HCT116 (cell line): ENCODE measurements around the gene DUOXA1. TPM values are rescaled to one million over a fixed set of nuclear protein-coding genes. Genes with fewer than 3 reads are reported as not detected.

Experiments
- ATAC-seq: fragments of 200-7000 bp; cut with Tn5 transposase; 2 replicates; pipeline ENCODE4 v1.9.1; 2020; ENCODE audit warnings: mild to moderate bottlenecking, moderate library complexity
- BruUV-seq: library from RNA; stranded (reverse); fragments of 400-500 nt; replicated peaks from 2 replicates; lab custom pipeline; 2021; lab: Mats Ljungman, UMichigan
- CTCF ChIA-PET: fragments of 300-600 bp; sonication (Branson Sonifier 250); formaldehyde crosslinking; loops from one replicate; lab custom pipeline; 2021; ENCODE audit warnings: antibody characterized with exemption; lab: Charles Lee
- POLR2A ChIA-PET: fragments of 300-600, 350-600 bp; sonication (Branson Sonifier 250); formaldehyde crosslinking; loops from one replicate; lab custom pipeline; 2021; ENCODE audit warnings: antibody characterized with exemption; lab: Charles Lee
- RAD21 ChIA-PET, 2 experiments: fragments of 300-600 bp; sonication (Branson Sonifier 250); formaldehyde crosslinking; loops; one replicate each; lab custom pipeline; 2023; ENCODE audit warnings: low total read pairs in 2 of 2; ENCODE audit not compliant: uncharacterized antibody in 2 of 2, unreplicated experiment in 2 of 2, low non-redundant PET in 1 of 2; lab: Charles Lee
- DNase-seq: peaks from one replicate; pipeline ENCODE4 v3.0.0-alpha.2; 2010; ENCODE audit warnings: low read depth, low spot score
- H2AFZ ChIP-seq: fragments of 200-600 bp; shearing (Covaris generic), sonication (generic); 2 replicates; pipeline ENCODE4 v1.6.1; 2017; ENCODE audit warnings: low read depth, mixed run types, mixed read lengths, antibody characterized with exemption, low read length; ENCODE audit not compliant: poor library complexity, severe bottlenecking
- H3K27ac ChIP-seq: 2 replicates; pipeline ENCODE4 v1.5.1; 2012; ENCODE audit warnings: low read depth, low read length
- H3K27me3 ChIP-seq: fragments of 200-600 bp; sonication (generic); 2 replicates; pipeline ENCODE4 v1.6.1; 2016; ENCODE audit warnings: mixed run types, low read length, mixed read lengths; ENCODE audit not compliant: insufficient read depth
- H3K36me3 ChIP-seq, 2 experiments: fragments of 200-500 bp in 1 of 2; fragments of 200-600 bp in 1 of 2; sonication (Bioruptor generic) in 1 of 2; sonication (generic) in 1 of 2; 2 replicates each; pipeline versions ENCODE4 v1.5.1 to v1.6.1; 2014 to 2016; ENCODE audit warnings: low read length in 2 of 2, inconsistent platforms in 1 of 2, mixed read lengths in 1 of 2, mixed run types in 1 of 2; ENCODE audit not compliant: insufficient read depth in 2 of 2, control insufficient read depth in 1 of 2
- H3K4me1 ChIP-seq, 2 experiments: fragments of 200-600 bp in 1 of 2; sonication (generic) in 1 of 2; 2 replicates each; pipeline versions ENCODE4 v1.5.1 to v1.6.1; 2012 to 2017; ENCODE audit warnings: low read length in 2 of 2, inconsistent platforms in 1 of 2, mild to moderate bottlenecking in 1 of 2, mixed read lengths in 1 of 2, mixed run types in 1 of 2, moderate library complexity in 1 of 2; ENCODE audit not compliant: insufficient read depth in 2 of 2, control insufficient read depth in 1 of 2
- H3K4me2 ChIP-seq: fragments of 200-600 bp; sonication (generic); 2 replicates; pipeline ENCODE4 v1.6.1; 2017; ENCODE audit warnings: mixed run types, low read length, mixed read lengths
- H3K4me3 ChIP-seq, 2 experiments: fragments of 200-600 bp in 1 of 2; sonication (generic) in 1 of 2; replicated peaks in 1 of 2; 2 replicates each; pipeline ENCODE4 v1.5.1; 2011 to 2016; ENCODE audit warnings: low read length in 2 of 2, control low read depth in 1 of 2, low read depth in 1 of 2, mild to moderate bottlenecking in 1 of 2, mixed read lengths in 1 of 2, mixed run types in 1 of 2
- H3K79me2 ChIP-seq: fragments of 200-600 bp; sonication (generic); 2 replicates; pipeline ENCODE4 v1.6.1; 2017; ENCODE audit warnings: mild to moderate bottlenecking, mixed run types, low read length, moderate library complexity, mixed read lengths; ENCODE audit not compliant: insufficient read depth
- H3K9ac ChIP-seq: fragments of 200-600 bp; sonication (generic); 2 replicates; pipeline ENCODE4 v1.6.1; 2016; ENCODE audit warnings: low read length, mixed read lengths
- H3K9me2 ChIP-seq: fragments of 200-600 bp; sonication (generic), shearing (Covaris generic); 2 replicates; pipeline ENCODE4 v1.6.1; 2017; ENCODE audit warnings: mixed run types, mild to moderate bottlenecking, moderate library complexity; ENCODE audit not compliant: insufficient read depth
- H3K9me3 ChIP-seq, 2 experiments: fragments of 200-500 bp in 1 of 2; fragments of 200-600 bp in 1 of 2; sonication (Bioruptor generic) in 1 of 2; sonication (generic) in 1 of 2; 2 replicates each; pipeline ENCODE4 v1.6.1; 2014 to 2017; ENCODE audit warnings: low read length in 2 of 2, mixed read lengths in 2 of 2, inconsistent platforms in 1 of 2, low read depth in 1 of 2, mild to moderate bottlenecking in 1 of 2, mixed run types in 1 of 2, moderate library complexity in 1 of 2; ENCODE audit not compliant: control insufficient read depth in 1 of 2, insufficient read depth in 1 of 2
- H4K20me1 ChIP-seq: fragments of 200-600 bp; sonication (generic), shearing (Covaris generic); 2 replicates; pipeline ENCODE4 v1.6.1; 2017; ENCODE audit warnings: mixed run types, mild to moderate bottlenecking, moderate library complexity; ENCODE audit not compliant: insufficient read depth
- POLR2AphosphoS5 ChIP-seq: IDR thresholded peaks from 2 replicates; pipeline ENCODE4 v1.6.1; 2011; ENCODE audit warnings: mild to moderate bottlenecking, low read depth, low read length, moderate library complexity
- SIN3A ChIP-seq: IDR thresholded peaks from 2 replicates; pipeline ENCODE4 v1.6.1; 2012; ENCODE audit warnings: low read depth
- TCF7L2 ChIP-seq: IDR thresholded peaks from 2 replicates; pipeline ENCODE4 v1.7.0; 2011; ENCODE audit warnings: borderline replicate concordance, inconsistent platforms; ENCODE audit not compliant: insufficient read depth, insufficient read length; ENCODE audit errors: extremely low read depth
- YY1 ChIP-seq: IDR thresholded peaks from 2 replicates; pipeline ENCODE4 v1.6.1; 2011; ENCODE audit warnings: low read length, low read depth, moderate library complexity, mild to moderate bottlenecking; ENCODE audit not compliant: insufficient replicate concordance; ENCODE audit errors: extremely low read depth
- ZFX ChIP-seq: fragments of 450-650 bp; IDR thresholded peaks from 2 replicates; pipeline ENCODE4 v1.6.1; 2017
- ZNF274 ChIP-seq: fragments of 200-500 bp; sonication (Bioruptor generic); IDR thresholded peaks from 2 replicates; pipeline ENCODE4 v1.6.1; 2014; ENCODE audit warnings: mild to moderate bottlenecking, low read depth, low read length, inconsistent platforms
- intact Hi-C: fragments of 100-400 bp; cut with micrococcal nuclease; formaldehyde crosslinking; loops from 2 replicates; pipeline ENCODE4 v1.10.0; 2022
- total RNA-seq: library from RNA; stranded (reverse); gene quantifications from one replicate; pipeline ENCODE4 v1.2.1, GENCODE V29; 2021; ENCODE audit not compliant: unreplicated experiment
- TF ChIP-seq, protein P1 (sequence below), 3 experiments: fragments of 200-600 bp in 1 of 3; sonication (generic) in 1 of 3; IDR thresholded peaks in 2 of 3; conservative IDR thresholded peaks in 1 of 3; 2 replicates each; pipeline ENCODE4 v1.5.1; 2012 to 2017; ENCODE audit warnings: low read depth in 2 of 3, low read length in 2 of 3, antibody characterized with exemption in 1 of 3, borderline replicate concordance in 1 of 3, control low read depth in 1 of 3, mild to moderate bottlenecking in 1 of 3, mixed read lengths in 1 of 3, mixed run types in 1 of 3, moderate library complexity in 1 of 3; ENCODE audit not compliant: insufficient read depth in 1 of 3

Gene DUOXA1
- total RNA-seq, 1 experiment from 2014 or later, result 2.3 TPM

DNA sequence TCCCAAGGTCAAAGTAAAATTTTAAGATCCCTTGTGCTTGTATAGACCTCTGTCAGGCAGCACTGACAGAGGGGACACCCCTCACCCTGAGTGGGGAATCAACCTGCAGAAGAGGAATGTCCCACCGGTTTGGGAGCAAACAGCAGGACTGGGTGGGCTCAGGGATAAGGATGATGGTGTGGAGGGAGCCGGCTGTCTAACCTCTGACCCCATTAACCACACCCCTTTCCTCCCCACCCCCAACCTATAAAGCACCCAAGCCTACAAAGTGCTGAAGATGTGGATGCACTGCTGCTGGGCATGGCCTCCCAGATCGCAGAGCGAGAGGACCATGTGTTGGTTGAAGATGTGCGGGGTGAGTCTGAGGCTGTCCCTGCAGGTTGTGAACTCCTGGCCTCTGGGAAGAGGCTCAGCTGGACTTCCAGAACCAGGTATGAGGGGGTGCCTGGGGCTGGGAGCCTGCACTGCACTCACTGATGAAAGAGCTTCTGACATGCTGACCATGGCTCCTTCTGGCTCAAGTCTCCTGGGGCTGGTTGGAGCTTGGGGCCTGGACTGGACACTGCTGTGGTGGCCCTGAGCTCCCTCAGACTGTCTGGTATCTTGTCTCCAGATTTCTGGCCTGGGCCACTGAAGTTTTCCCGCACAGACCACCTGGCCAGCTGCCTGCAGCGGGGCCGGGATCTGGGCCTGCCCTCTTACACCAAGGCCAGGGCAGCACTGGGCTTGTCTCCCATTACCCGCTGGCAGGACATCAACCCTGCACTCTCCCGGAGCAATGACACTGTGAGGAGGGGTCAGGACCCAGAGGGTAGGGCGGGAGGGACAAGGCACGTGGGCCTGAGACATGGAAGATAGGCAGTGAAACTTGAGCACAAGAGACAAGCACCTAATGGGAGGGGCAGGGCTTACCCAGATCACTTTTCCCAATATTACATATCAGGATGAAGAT lies 9.4 kb upstream of the DUOXA1 start:
- intact Hi-C loops, result no loop called here
- no peaks in the 10 kb centered on the region for H3K9me3 ChIP-seq

More for the DNA sequence above, 9.4 kb upstream of the DUOXA1 start:
- Histone ChIP-seq H3K4me2 (no peak overlapping the region), H3K9ac (no peak overlapping the region), H3K27me3 (no peaks in the 10 kb centered on the region), H3K79me2 (no peaks in the 10 kb centered on the region), H2AFZ (no peak overlapping the region), H3K4me3 (no peak overlapping the region), H3K9me2 (no peaks in the 10 kb centered on the region), H3K4me1 (no peaks in the 10 kb centered on the region), H4K20me1 (no peaks in the 10 kb centered on the region), H3K36me3 (peaks cover 0 to 5% of the 10 kb centered on the region in 2 experiments; a peak in 1 of 4 replicates), H3K27ac (no peak overlapping the region)
- no TSS peak for BruUV-seq
- RAD21 ChIA-PET, result no interaction called here
- TF ChIP-seq POLR2AphosphoS5, result no peak
- TF ChIP-seq, protein P1, sequence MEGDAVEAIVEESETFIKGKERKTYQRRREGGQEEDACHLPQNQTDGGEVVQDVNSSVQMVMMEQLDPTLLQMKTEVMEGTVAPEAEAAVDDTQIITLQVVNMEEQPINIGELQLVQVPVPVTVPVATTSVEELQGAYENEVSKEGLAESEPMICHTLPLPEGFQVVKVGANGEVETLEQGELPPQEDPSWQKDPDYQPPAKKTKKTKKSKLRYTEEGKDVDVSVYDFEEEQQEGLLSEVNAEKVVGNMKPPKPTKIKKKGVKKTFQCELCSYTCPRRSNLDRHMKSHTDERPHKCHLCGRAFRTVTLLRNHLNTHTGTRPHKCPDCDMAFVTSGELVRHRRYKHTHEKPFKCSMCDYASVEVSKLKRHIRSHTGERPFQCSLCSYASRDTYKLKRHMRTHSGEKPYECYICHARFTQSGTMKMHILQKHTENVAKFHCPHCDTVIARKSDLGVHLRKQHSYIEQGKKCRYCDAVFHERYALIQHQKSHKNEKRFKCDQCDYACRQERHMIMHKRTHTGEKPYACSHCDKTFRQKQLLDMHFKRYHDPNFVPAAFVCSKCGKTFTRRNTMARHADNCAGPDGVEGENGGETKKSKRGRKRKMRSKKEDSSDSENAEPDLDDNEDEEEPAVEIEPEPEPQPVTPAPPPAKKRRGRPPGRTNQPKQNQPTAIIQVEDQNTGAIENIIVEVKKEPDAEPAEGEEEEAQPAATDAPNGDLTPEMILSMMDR (IDR thresholded peaks at IDR 0.05 in 2 of 3, conservative IDR thresholded peaks at IDR 0.05 in 1 of 3; ENCODE audit: borderline replicate concordance in 1 of 3, insufficient read depth in 1 of 3, low read depth in 2 of 3, low read length in 2 of 3), result no peak
- no peak for TF ChIP-seq SIN3A
- no peak for TF ChIP-seq YY1
- no peak for TF ChIP-seq ZNF274
- TF ChIP-seq ZFX, result no peak
- no peak for TF ChIP-seq TCF7L2
- ATAC-seq (no peak), DNase-seq (no peak)
- POLR2A ChIA-PET, result no interaction called here
- CTCF ChIA-PET, result no interaction called here
